Stimulated activated effector memory CD8-positive, alpha-beta T cell treated with anti-CD3 and anti-CD28 coated beads, Interleukin-12 subunit alpha, Interleukin-12 subunit beta, amount 100 ng/mL, for 72 hours (primary cell): ENCODE measurements around the gene SPTBN4.
A peak's percentile ranks its signal among the peaks of the same experiment; 100 is the strongest.

Experiments
- ATAC-seq: fragments of 150-1000 bp; cut with Tn5 transposase; 2 replicates; pipeline ENCODE4 v1.10.0; 2021
- DNase-seq, 2 donors: peaks; one replicate each; pipeline ENCODE4 v3.0.0; 2021 to 2022; ENCODE audit warnings: low spot score in 2 of 2
- H3K27ac Mint-ChIP-seq: one replicate; pipeline ENCODE4 v1.8.0; 2022; ENCODE audit warnings: mild to moderate bottlenecking, mixed read lengths
- H3K36me3 Mint-ChIP-seq: one replicate; pipeline ENCODE4 v1.8.0; 2022; ENCODE audit warnings: mild to moderate bottlenecking, mixed read lengths
- H3K4me1 Mint-ChIP-seq: one replicate; pipeline ENCODE4 v1.8.0; 2022; ENCODE audit warnings: mixed read lengths
- H3K4me3 Mint-ChIP-seq: one replicate; pipeline ENCODE4 v1.8.0; 2022; ENCODE audit warnings: mild to moderate bottlenecking, mixed read lengths
- H3K9me3 Mint-ChIP-seq: one replicate; pipeline ENCODE4 v1.8.0; 2022; ENCODE audit warnings: mixed read lengths

The SPTBN4 gene

GRCh38 chr19:40607311-40608239 is 140.8 kb downstream of the SPTBN4 start:
- Mint-ChIP-seq H3K9me3 (no peaks in the 10 kb centered on the region), H3K4me3 (peak overlapping the region; percentile 96), H3K4me1 (peaks cover 92% of the 10 kb centered on the region), H3K36me3 (peaks cover 24% of the 10 kb centered on the region), H3K27ac (peak overlapping the region; percentile 1)
- no peak for DNase-seq
- no peak for ATAC-seq

- peak overlapping the region; percentile 1 for H3K27ac Mint-ChIP-seq
- ATAC-seq: no peak
- no peaks in the 10 kb centered on the region for H3K9me3 Mint-ChIP-seq
- peak overlapping the region; percentile 96 for H3K4me3 Mint-ChIP-seq
- H3K4me1 Mint-ChIP-seq: peaks cover 92% of the 10 kb centered on the region
- DNase-seq: no peak
- peaks cover 31% of the 10 kb centered on the region for H3K36me3 Mint-ChIP-seq
These were observed 141.4 kb downstream of the SPTBN4 start for GRCh38 chr19:40608240-40608621.

GRCh38 chr19:40608957-40609356 is 142.2 kb downstream of the SPTBN4 start:
- H3K27ac Mint-ChIP-seq: peak overlapping the region; percentile 88
- ATAC-seq: no peak
- H3K9me3 Mint-ChIP-seq: no peaks in the 10 kb centered on the region
- H3K4me3 Mint-ChIP-seq: peak overlapping the region; percentile 96
- no peak for DNase-seq
- H3K36me3 Mint-ChIP-seq: peaks cover 32% of the 10 kb centered on the region
- H3K4me1 Mint-ChIP-seq: peaks cover 92% of the 10 kb centered on the region

GRCh38 chr19:40609561-40610395 is 143.0 kb downstream of the SPTBN4 start:
- Mint-ChIP-seq H3K9me3 (no peaks in the 10 kb centered on the region), H3K27ac (peak overlapping the region; percentile 88), H3K4me3 (peak overlapping the region; percentile 96), H3K4me1 (peaks cover 92% of the 10 kb centered on the region), H3K36me3 (peaks cover 35% of the 10 kb centered on the region)
- peak; percentile 63 for ATAC-seq
- DNase-seq: peak; percentile 91 to 98

GRCh38 chr19:40610396-40611064 is 143.7 kb downstream of the SPTBN4 start:
- peaks cover 43% of the 10 kb centered on the region for H3K36me3 Mint-ChIP-seq

DNA sequence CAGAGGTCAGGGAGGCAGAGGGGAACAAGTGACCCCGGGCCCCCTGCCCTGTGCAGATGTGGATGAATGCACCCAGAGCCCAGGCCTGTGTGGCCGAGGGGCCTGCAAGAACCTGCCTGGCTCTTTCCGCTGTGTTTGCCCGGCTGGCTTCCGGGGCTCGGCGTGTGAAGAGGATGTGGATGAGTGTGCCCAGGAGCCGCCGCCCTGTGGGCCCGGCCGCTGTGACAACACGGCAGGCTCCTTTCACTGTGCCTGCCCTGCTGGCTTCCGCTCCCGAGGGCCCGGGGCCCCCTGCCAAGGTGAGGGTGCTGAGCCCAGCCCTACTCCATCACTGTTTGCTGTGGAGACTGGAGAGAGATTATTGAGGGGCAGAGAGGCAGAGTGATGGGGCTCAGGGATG is 144.3 kb downstream of the SPTBN4 start:
- H3K4me1 Mint-ChIP-seq: peaks cover 92% of the 10 kb centered on the region
- DNase-seq (no peak), ATAC-seq (no peak)
- peaks cover 49% of the 10 kb centered on the region for H3K36me3 Mint-ChIP-seq
- peak overlapping the region; percentile 96 for H3K4me3 Mint-ChIP-seq
- no peaks in the 10 kb centered on the region for H3K9me3 Mint-ChIP-seq
- peak overlapping the region; percentile 88 for H3K27ac Mint-ChIP-seq

More at GRCh38 chr19:40610396-40611064, 143.7 kb downstream of the SPTBN4 start:
- ATAC-seq (peak; percentile 2), DNase-seq (peak in 1 of 2 donors; percentile 43)
- Mint-ChIP-seq H3K27ac (peak overlapping the region; percentile 88), H3K4me3 (peak overlapping the region; percentile 96), H3K9me3 (no peaks in the 10 kb centered on the region), H3K4me1 (peaks cover 92% of the 10 kb centered on the region)

GRCh38 chr19:40611900-40612698 is 145.3 kb downstream of the SPTBN4 start:
- DNase-seq (no peak), ATAC-seq (no peak)
- no peaks in the 10 kb centered on the region for H3K9me3 Mint-ChIP-seq
- peak overlapping the region; percentile 96 for H3K4me3 Mint-ChIP-seq
- peak overlapping the region; percentile 9 for H3K27ac Mint-ChIP-seq
- H3K36me3 Mint-ChIP-seq: peaks cover 59% of the 10 kb centered on the region
- H3K4me1 Mint-ChIP-seq: peaks cover 85% of the 10 kb centered on the region

- peaks cover 66% of the 10 kb centered on the region for H3K36me3 Mint-ChIP-seq
- H3K4me3 Mint-ChIP-seq: peak overlapping the region; percentile 96
- H3K27ac Mint-ChIP-seq: peak overlapping the region; percentile 98
- ATAC-seq (peak; percentile 2), DNase-seq (peak; percentile 72 to 91)
- H3K9me3 Mint-ChIP-seq: no peaks in the 10 kb centered on the region
- H3K4me1 Mint-ChIP-seq: peaks cover 75% of the 10 kb centered on the region
These were observed 146.3 kb downstream of the SPTBN4 start for GRCh38 chr19:40612831-40613689.

DNA sequence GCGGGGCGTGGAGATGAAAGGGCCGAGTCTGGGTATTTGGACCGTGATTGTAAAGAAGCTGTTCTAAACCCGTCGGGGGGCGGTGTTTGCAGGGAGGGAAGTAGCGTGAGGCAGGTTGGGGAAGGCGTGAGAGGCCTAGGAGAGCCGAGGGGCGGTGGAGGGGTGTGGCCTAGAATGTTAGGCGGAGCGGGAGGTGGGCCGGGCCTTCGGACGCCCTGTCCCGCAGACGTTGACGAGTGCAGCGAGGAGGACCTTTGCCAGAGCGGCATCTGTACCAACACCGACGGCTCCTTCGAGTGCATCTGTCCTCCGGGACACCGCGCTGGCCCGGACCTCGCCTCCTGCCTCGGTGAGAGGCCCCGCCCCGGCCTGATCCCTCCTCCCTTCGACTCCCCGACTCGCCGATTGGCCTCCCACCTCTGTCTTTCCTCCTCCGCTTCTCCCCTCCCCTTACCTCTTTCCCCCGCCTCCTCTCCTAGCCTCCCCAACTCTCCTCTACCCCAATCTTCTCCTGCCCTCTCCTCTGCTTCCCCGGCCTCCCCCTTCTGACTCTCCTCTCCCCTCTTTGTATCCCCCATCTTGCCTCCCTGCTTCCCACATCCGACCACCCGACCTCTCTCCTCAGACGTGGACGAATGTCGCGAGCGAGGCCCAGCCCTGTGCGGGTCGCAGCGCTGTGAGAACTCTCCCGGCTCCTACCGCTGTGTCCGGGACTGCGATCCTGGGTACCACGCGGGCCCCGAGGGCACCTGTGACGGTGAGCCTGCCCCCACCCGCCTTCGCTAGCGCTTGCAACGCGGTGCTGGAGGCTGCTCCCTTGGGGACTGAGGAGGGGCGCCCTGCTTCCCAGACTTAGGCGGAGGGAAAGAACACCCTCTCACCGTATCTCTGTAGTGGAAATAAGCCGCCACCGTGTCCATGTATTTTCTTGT is 147.2 kb downstream of the SPTBN4 start:
- DNase-seq: peak; percentile 77 to 91
- H3K4me1 Mint-ChIP-seq: peaks cover 68% of the 10 kb centered on the region

DNA sequence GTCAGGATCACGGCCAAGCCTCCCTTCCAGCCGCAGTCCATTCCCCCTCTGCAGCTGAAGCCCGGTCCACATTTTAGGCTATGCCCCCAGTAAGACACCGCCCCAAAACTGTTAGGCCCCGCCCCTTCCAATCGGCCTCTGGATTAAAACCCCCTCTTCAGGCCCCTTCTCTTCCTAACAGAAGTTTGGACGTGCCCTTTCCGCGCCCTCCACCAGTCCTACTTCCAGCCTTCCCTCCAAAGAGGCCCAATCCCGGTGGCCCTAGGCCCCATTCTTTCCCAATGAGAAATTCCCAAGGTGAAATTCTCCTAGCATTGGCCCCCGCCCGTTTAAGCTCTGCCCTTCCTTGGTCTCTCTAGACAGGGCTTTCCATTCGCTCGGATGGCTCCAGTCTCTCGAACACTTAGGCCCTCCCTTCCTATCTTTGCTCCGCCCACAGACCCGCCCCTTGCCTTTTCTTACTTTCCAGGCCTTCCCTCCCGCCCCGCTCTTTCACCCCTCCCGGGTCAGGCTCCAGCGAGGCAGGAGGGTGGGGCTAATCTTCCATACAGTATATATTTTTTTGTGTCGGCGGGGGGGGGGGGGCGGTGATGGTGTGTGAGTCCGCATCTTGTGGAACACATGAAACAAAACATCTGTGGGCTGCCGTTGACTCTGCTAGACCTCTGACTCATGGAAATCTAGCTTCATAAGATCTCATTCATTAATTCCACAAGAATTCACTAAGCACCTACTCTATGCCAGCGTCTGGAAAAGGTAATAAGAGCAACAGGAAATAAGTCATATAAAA is 148.0 kb downstream of the SPTBN4 start:
- ATAC-seq (peak; percentile 62), DNase-seq (peak; percentile 66 to 86)
- Mint-ChIP-seq H3K4me1 (peaks cover 71% of the 10 kb centered on the region), H3K27ac (peak overlapping the region; percentile 98), H3K4me3 (peak overlapping the region; percentile 96), H3K9me3 (no peaks in the 10 kb centered on the region), H3K36me3 (peaks cover 74% of the 10 kb centered on the region)

More for the DNA sequence above, 147.2 kb downstream of the SPTBN4 start:
- ATAC-seq: peak; percentile 70
- no peaks in the 10 kb centered on the region for H3K9me3 Mint-ChIP-seq
- peak overlapping the region; percentile 98 for H3K27ac Mint-ChIP-seq
- H3K4me3 Mint-ChIP-seq: peak overlapping the region; percentile 96
- peaks cover 67% of the 10 kb centered on the region for H3K36me3 Mint-ChIP-seq

GRCh38 chr19:40616178-40616577 is 149.4 kb downstream of the SPTBN4 start:
- peak overlapping the region; percentile 98 for H3K27ac Mint-ChIP-seq
- DNase-seq: no peak
- peak overlapping the region; percentile 96 for H3K4me3 Mint-ChIP-seq
- no peak for ATAC-seq
- peaks cover 82% of the 10 kb centered on the region for H3K36me3 Mint-ChIP-seq
- H3K9me3 Mint-ChIP-seq: no peaks in the 10 kb centered on the region
- peaks cover 61% of the 10 kb centered on the region for H3K4me1 Mint-ChIP-seq

- Mint-ChIP-seq H3K4me1 (peaks cover 57% of the 10 kb centered on the region), H3K9me3 (no peaks in the 10 kb centered on the region), H3K36me3 (peaks cover 90% of the 10 kb centered on the region), H3K4me3 (no peak overlapping the region), H3K27ac (no peak overlapping the region)
- ATAC-seq (no peak), DNase-seq (no peak)
These were observed 150.1 kb downstream of the SPTBN4 start for GRCh38 chr19:40616941-40617340.
